Activated T-helper 9 cell treated with anti-CD3 and anti-CD28 coated beads, Interleukin-2, amount 50 U/mL, for 16 hours (primary cell): ENCODE results near the gene CPNE2.

Source experiments
- DNase-seq: peaks from one replicate; pipeline ENCODE4 v3.0.0-alpha.2; 2020; ENCODE audit warnings: low read depth

CPNE2 gene

GRCh38 chr16:57144027-57144426 lies 51.6 kb downstream of the CPNE2 start:
- no peak for DNase-seq

GRCh38 chr16:57145046-57146021 lies 53.0 kb downstream of the CPNE2 start:
- no peak for DNase-seq

DNA sequence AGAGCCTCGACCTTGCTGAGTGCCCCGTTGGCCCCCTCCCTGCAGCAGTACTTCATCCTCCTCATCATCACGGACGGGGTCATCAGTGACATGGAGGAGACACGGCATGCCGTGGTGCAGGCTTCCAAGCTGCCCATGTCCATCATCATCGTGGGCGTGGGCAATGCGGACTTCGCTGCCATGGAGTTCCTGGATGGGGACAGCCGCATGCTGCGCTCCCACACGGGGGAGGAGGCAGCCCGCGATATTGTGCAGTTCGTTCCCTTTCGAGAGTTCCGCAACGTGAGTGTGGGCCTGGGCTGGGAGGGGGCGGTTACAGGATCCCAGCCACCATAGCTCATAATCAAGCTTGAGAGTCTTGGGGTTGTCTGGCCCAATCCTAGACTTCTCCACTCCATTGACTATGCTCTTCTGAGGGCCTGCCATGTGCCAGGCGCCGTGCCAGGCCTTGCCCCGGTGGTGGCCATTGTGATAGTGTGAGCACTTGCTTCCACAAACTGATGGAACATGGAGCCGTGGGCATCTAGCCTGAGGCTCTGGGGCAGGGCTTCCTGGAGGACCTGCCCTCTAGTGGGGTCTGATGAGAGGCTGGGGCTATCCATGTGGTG lies 53.8 kb downstream of the CPNE2 start:
- no peak for DNase-seq

DNA sequence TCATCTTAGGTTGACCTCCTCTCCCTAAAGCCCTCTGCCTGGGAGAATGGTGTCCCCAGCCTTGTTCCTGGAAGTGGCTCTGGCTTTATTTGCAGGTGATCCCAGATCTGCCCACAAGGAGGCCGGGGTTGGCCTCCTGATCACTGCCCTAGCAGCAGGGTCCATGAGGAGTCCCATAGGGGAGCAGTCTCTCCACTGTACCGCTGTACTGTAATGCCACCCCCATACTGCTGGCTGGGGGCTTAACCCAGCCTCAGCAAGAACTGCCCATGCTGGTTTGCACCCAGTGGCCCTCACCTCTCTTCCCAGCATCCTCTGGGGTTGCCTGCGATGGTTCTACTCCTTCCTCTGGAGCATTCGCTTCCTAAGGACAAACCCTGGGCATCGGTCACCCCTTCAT lies 54.4 kb downstream of the CPNE2 start:
- no peak for DNase-seq

DNA sequence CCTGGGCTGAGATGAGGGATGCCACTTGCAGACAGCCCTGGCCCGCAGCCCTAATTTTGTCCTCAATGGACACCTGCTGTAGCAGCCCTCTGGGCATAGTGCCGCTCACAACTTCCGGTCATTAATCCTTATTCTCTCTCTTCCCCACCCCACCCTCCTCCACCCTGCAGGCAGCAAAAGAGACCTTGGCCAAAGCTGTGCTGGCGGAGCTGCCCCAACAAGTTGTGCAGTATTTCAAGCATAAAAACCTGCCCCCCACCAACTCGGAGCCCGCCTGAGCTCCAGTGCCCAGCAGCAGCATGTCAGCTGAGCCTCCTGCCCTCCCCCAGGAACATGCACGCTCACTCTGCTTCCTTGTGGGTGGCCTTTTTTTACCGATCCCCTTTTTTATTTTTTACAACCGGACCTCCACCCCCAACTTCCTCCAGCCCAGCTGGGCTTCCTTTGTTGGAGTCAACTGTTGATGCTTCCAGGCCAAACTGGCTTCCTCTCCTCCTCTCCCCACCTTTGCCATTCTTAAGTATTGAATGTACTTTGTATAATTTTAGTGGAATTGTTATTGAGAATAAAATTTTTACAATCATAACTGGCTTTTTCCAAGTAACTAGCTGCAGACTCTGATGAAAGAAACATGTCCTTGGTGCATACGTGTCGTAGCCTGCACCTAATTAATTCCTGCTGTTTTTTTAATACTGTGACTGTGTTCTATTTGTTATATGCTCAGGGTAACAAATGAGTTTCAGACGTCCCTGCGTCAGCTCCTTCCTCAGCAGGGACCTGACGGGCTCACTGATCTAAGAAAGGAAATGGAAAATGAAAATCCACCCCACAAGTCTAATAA lies 55.2 kb downstream of the CPNE2 start:
- no peak for DNase-seq

- DNase-seq: no peak
Observed at GRCh38 chr16:57148481-57148880, 56.1 kb downstream of the CPNE2 start.

- DNase-seq: no peak
Observed at GRCh38 chr16:57149391-57149790, 57.0 kb downstream of the CPNE2 start.

- DNase-seq: no peak
Observed at GRCh38 chr16:57150682-57151330, 58.4 kb downstream of the CPNE2 start.

- no peak for DNase-seq
Observed at GRCh38 chr16:57151369-57151768, 59.0 kb downstream of the CPNE2 start.

GRCh38 chr16:57152096-57153093 lies 60.0 kb downstream of the CPNE2 start:
- DNase-seq: no peak

GRCh38 chr16:57153841-57154240 lies 61.5 kb downstream of the CPNE2 start:
- no peak for DNase-seq

- DNase-seq: no peak
Observed at GRCh38 chr16:57155702-57156350, 63.4 kb downstream of the CPNE2 start.

- DNase-seq: no peak
Observed at GRCh38 chr16:57156351-57156703, 63.9 kb downstream of the CPNE2 start.

GRCh38 chr16:57157533-57157932 lies 65.2 kb downstream of the CPNE2 start:
- DNase-seq: no peak

- DNase-seq: no peak
Observed at GRCh38 chr16:57159447-57159846, 67.1 kb downstream of the CPNE2 start.

DNA sequence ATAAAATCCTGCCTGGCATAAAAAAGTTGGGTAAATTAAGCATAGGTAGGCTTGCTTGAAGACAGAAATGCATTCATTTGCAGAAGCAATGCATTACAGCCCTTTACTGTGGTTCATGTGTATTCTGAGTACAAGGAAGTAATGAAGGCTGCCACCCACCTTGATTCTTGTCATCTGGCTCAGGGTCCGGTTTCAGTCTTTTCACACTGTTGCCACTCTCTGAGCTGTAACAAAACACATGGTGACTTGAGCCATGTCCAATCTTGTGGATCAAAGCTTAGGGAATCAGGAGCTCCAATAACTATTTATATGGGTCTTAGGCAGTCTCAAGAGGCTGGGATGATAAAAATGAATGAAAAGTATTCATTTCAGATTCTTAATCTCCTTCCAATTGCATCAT lies 71.5 kb downstream of the CPNE2 start:
- no peak for DNase-seq

DNA sequence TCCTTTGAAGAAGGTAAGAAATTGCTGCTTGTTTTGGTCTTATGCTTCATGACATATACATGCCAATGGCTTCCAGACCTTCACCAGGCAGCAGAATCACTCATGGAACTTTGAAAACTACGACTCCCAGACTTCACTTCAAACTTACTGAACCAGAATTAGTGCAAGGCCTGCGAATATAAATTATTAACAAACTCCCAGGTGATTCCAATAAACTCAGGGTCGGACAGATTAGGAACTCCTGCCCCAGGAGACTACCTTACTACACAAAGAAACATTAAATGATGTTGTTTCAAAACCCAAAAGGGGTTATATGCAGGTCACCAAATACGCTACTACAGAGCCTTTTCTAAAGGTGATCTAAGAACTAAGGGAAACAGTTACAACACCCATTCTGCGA lies 73.1 kb downstream of the CPNE2 start:
- no peak for DNase-seq

DNA sequence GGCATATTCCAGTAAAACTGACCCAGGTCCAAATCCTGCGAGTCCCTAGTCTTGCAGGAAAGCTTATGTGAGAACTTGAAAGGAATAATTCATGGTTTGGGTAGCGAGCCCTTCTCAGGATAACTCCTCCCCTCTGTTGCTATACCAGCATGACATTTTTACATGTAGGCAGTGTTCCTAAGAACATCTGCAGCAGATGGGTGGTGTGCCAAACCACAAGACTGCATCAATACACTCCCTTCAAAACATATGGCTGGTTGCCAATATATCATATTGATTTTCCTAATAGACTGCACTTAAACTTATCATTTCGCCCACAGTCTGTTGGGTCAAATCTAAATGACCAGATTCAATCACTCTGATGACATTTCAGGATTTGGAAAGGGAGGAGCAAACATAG lies 73.6 kb downstream of the CPNE2 start:
- DNase-seq: no peak

DNA sequence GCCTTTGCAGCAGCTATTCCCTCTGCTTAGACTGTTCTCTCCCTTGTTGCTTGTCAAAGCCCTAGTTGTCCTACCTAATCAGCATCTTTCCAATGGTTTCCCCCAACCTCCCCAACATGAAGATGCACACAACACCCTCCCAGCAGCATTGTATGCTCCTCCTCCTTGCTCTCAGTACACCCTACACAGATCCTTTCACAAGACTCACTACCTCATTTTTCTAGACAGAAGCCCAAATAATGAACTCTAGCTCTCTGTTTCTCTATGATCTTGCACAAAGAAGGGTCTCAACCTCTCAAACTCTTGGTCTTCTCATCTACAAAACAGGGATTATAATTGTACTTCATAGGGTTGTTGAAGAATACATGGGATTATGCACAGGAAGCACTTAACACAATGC lies 74.1 kb downstream of the CPNE2 start:
- no peak for DNase-seq

DNA sequence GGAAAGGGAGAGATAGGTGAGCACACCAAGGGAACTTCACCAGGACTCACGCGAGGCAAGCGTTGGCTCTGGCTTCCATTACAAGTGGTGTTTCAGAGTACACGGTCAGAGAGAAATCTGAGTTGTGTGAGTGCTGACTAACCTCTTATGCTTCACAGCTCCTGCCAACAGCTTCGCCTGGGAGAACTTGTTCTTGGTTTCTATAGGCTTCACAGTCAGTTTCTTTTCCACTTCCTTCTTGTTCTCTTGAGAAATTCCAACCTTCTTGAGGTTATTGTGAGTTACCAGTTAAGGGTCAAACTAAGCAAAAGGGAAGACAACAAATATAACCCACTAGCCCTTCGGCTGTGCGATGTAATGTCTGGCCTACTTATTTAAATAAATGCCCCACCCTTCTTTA lies 74.6 kb downstream of the CPNE2 start:
- no peak for DNase-seq
